Loucy (cell line): ENCODE measurements around the gene LPP.

Experiments used
- H2AFZ ChIP-seq: fragments of 200-600 bp; sonication (generic); 2 replicates; pipeline ENCODE4 v1.6.0; 2016; ENCODE audit warnings: antibody characterized with exemption, mild to moderate bottlenecking, low read length, moderate library complexity
- H3F3A ChIP-seq: fragments of 200-600 bp; 2 replicates; pipeline ENCODE4 v1.6.0; 2016; ENCODE audit warnings: antibody characterized with exemption, low read depth, mild to moderate bottlenecking
- H3K27me3 ChIP-seq: fragments of 200-600 bp; sonication (generic); 2 replicates; pipeline ENCODE4 v1.6.1; 2014; ENCODE audit warnings: low read length, mild to moderate bottlenecking; ENCODE audit not compliant: insufficient read depth, poor library complexity, severe bottlenecking
- H3K36me3 ChIP-seq: fragments of 200-600 bp; sonication (generic); 2 replicates; pipeline ENCODE4 v1.6.1; 2016; ENCODE audit warnings: low read length; ENCODE audit not compliant: insufficient read depth
- H3K4me1 ChIP-seq: fragments of 200-600 bp; sonication (generic); 2 replicates; pipeline ENCODE4 v1.5.1; 2014; ENCODE audit warnings: low read length, mild to moderate bottlenecking; ENCODE audit not compliant: insufficient read depth, poor library complexity, severe bottlenecking
- H3K4me2 ChIP-seq: fragments of 200-600 bp; sonication (generic); 2 replicates; pipeline ENCODE4 v1.6.0; 2014; ENCODE audit warnings: antibody characterized with exemption, low read length, low read depth, mild to moderate bottlenecking; ENCODE audit not compliant: poor library complexity, severe bottlenecking
- H3K4me3 ChIP-seq: fragments of 200-600 bp; sonication (generic); 2 replicates; pipeline ENCODE4 v1.5.1; 2014; ENCODE audit warnings: low read length, mild to moderate bottlenecking, mixed read lengths; ENCODE audit not compliant: poor library complexity, severe bottlenecking
- H3K79me2 ChIP-seq: fragments of 200-600 bp; sonication (generic); 2 replicates; pipeline ENCODE4 v1.6.1; 2014; ENCODE audit warnings: low read length; ENCODE audit not compliant: insufficient read depth
- H3K9ac ChIP-seq: fragments of 200-600 bp; sonication (generic); 2 replicates; pipeline ENCODE4 v1.6.0; 2014; ENCODE audit warnings: mild to moderate bottlenecking, low read depth, low read length, moderate library complexity; ENCODE audit not compliant: poor library complexity, severe bottlenecking
- H3K9me2 ChIP-seq: fragments of 200-600 bp; sonication (generic); replicated peaks from 2 replicates; pipeline ENCODE4 v1.6.1; 2016; ENCODE audit warnings: low read depth, low read length, mixed read lengths
- H3K9me3 ChIP-seq: fragments of 200-600 bp; sonication (generic); 2 replicates; pipeline ENCODE4 v1.6.1; 2014; ENCODE audit warnings: mild to moderate bottlenecking, antibody characterized with exemption, low read length, low read depth; ENCODE audit not compliant: insufficient read depth
- H4K20me1 ChIP-seq: fragments of 200-600 bp; sonication (generic); 2 replicates; pipeline ENCODE4 v1.6.0; 2014; ENCODE audit warnings: antibody characterized with exemption, low read length, mild to moderate bottlenecking; ENCODE audit not compliant: insufficient read depth, poor library complexity, severe bottlenecking
- CTCF ChIP-seq: fragments of 200-600 bp; sonication (generic); conservative IDR thresholded peaks from 2 replicates; pipeline ENCODE4 v1.5.1; 2014; ENCODE audit warnings: mild to moderate bottlenecking, antibody characterized with exemption, low read length
- EZH2phosphoT487 ChIP-seq: fragments of 200-600 bp; IDR thresholded peaks from 2 replicates; pipeline ENCODE4 v1.6.1; 2018; ENCODE audit warnings: antibody characterized with exemption, mild to moderate bottlenecking, moderate library complexity, borderline replicate concordance

LPP gene

GRCh38 chr3:188926741-188927511 lies 773.0 kb downstream of the LPP start:
- peaks cover 9% of the 10 kb centered on the region for H3K27me3 ChIP-seq
- H3F3A ChIP-seq: no peaks in the 10 kb centered on the region
- H2AFZ ChIP-seq: no peak overlapping the region
- H3K9me2 ChIP-seq: no peaks in the 10 kb centered on the region
- no peaks in the 10 kb centered on the region for H4K20me1 ChIP-seq
- no peaks in the 10 kb centered on the region for H3K36me3 ChIP-seq
- TF ChIP-seq CTCF: no peak
- no peak for TF ChIP-seq EZH2phosphoT487
- H3K9ac ChIP-seq: no peak overlapping the region
- H3K4me2 ChIP-seq: no peak overlapping the region
- no peaks in the 10 kb centered on the region for H3K9me3 ChIP-seq
- no peaks in the 10 kb centered on the region for H3K79me2 ChIP-seq
- H3K4me3 ChIP-seq: no peak overlapping the region
- peaks cover 8% of the 10 kb centered on the region for H3K4me1 ChIP-seq

GRCh38 chr3:188927971-188928370 lies 774.0 kb downstream of the LPP start:
- no peak overlapping the region for H3K9ac ChIP-seq
- TF ChIP-seq CTCF (no peak), EZH2phosphoT487 (no peak)
- no peaks in the 10 kb centered on the region for H4K20me1 ChIP-seq
- H3K9me3 ChIP-seq: no peaks in the 10 kb centered on the region
- H3K27me3 ChIP-seq: peaks cover 9% of the 10 kb centered on the region
- H3K4me3 ChIP-seq: no peak overlapping the region
- no peak overlapping the region for H2AFZ ChIP-seq
- H3K36me3 ChIP-seq: no peaks in the 10 kb centered on the region
- no peaks in the 10 kb centered on the region for H3K9me2 ChIP-seq
- H3K4me2 ChIP-seq: no peak overlapping the region
- no peaks in the 10 kb centered on the region for H3F3A ChIP-seq
- H3K4me1 ChIP-seq: peaks cover 8% of the 10 kb centered on the region
- no peaks in the 10 kb centered on the region for H3K79me2 ChIP-seq

- Histone ChIP-seq H3K9me2 (no peaks in the 10 kb centered on the region), H4K20me1 (no peaks in the 10 kb centered on the region), H3K36me3 (no peaks in the 10 kb centered on the region), H3F3A (no peaks in the 10 kb centered on the region), H3K4me3 (no peak overlapping the region), H3K27me3 (no peaks in the 10 kb centered on the region), H3K79me2 (no peaks in the 10 kb centered on the region), H3K4me1 (peaks cover 8% of the 10 kb centered on the region), H3K9me3 (no peaks in the 10 kb centered on the region), H2AFZ (no peak overlapping the region), H3K4me2 (no peak overlapping the region), H3K9ac (no peak overlapping the region)
- TF ChIP-seq EZH2phosphoT487: no peak
- peak; percentile 23; the same call in 1 of the 2 replicates for TF ChIP-seq CTCF
Measured at GRCh38 chr3:188929137-188929536, 775.2 kb downstream of the LPP start.
